Heart left ventricle (tissue), 16 donors: Measurements from ENCODE around the gene CMTR2. TPM values are rescaled to one million over a fixed set of nuclear protein-coding genes. Genes with fewer than 3 reads are reported as not detected.

ENCODE experiments used
- ATAC-seq, 4 donors: fragments of 200-7000 bp; cut with Tn5 transposase; one replicate each; pipeline ENCODE4 v1.9.1; 2020 to 2022; ENCODE audit warnings: moderate library complexity in 4 of 4, mild to moderate bottlenecking in 3 of 4, moderate number of reproducible peaks in 1 of 4
- DNase-seq, 5 donors: peaks; one replicate each; pipeline ENCODE4 v3.0.0-alpha.2; 2020
- H3K27ac ChIP-seq, 12 donors: fragments of 200-600 bp; sonication (generic) in 4 of 12; one replicate each; pipeline versions ENCODE4 v1.5.0 to v1.8.0; 2016 to 2022; ENCODE audit warnings: mild to moderate bottlenecking in 2 of 12
- H3K27me3 ChIP-seq, 9 donors: fragments of 200-600 bp; sonication (generic) in 2 of 9; one replicate each; pipeline versions ENCODE4 v1.5.1 to v1.8.0; 2016 to 2022; ENCODE audit warnings: mild to moderate bottlenecking in 3 of 9
- H3K36me3 ChIP-seq, 9 donors: fragments of 200-600 bp; sonication (generic) in 2 of 9; one replicate each; pipeline versions ENCODE4 v1.5.0 to v1.8.0; 2018 to 2022; ENCODE audit warnings: mild to moderate bottlenecking in 2 of 9
- H3K4me1 ChIP-seq, 12 donors: fragments of 200-600 bp; sonication (generic) in 4 of 12; one replicate each; pipeline versions ENCODE4 v1.5.0 to v1.8.0; 2016 to 2022; ENCODE audit warnings: mild to moderate bottlenecking in 3 of 12
- H3K4me3 ChIP-seq, 12 donors: fragments of 200-600 bp; sonication (generic) in 4 of 12; one replicate each; pipeline versions ENCODE4 v1.5.0 to v1.8.0; 2017 to 2022; ENCODE audit warnings: mild to moderate bottlenecking in 9 of 12, moderate library complexity in 4 of 12
- H3K9me3 ChIP-seq, 12 donors: fragments of 200-600 bp; sonication (generic) in 4 of 12; one replicate each; pipeline versions ENCODE4 v1.5.0 to v1.8.0; 2016 to 2022; ENCODE audit warnings: mild to moderate bottlenecking in 1 of 12
- CTCF ChIP-seq, 12 donors: fragments of 200-600 bp; sonication (generic) in 4 of 12; IDR thresholded peaks; one replicate each; pipeline versions ENCODE4 v1.5.0 to v1.8.0; 2018 to 2022; ENCODE audit warnings: antibody characterized with exemption in 12 of 12, mild to moderate bottlenecking in 5 of 12
- POLR2A ChIP-seq, 2 donors: fragments of 450-650 bp; IDR thresholded peaks; one replicate each; pipeline ENCODE4 v1.6.1; 2017; ENCODE audit warnings: antibody characterized with exemption in 2 of 2, mild to moderate bottlenecking in 2 of 2, moderate library complexity in 2 of 2
- WGBS, 4 donors: extraction: QIAGEN DNeasy Blood & Tissue Kit in 2 of 4; methylation state at CpG; one replicate each; pipeline versions ENCODE4 v1.1.5 to v1.1.7; 2013 to 2018; 5-methylcytosine and 5-hydroxymethylcytosine counted together
- intact Hi-C, 10 donors: fragments of 100-400 bp; cut with DNase I; formaldehyde crosslinking; loops; one replicate each; pipeline versions ENCODE4 v1.11.1 to v1.14.2; 2022
- polyA plus RNA-seq, 2 donors: library from polyadenylated mRNA; stranded (reverse); fragments of 200-250 nt; gene quantifications; one replicate each; pipeline ENCODE4 v1.2.3, GENCODE V29; 2013
- total RNA-seq, 9 donors: library from RNA; depleted of rRNA in 2 of 9; stranded (reverse); fragments of >200 nt in 2 of 9; fragmentation: NEBNext Ultra II Directional in 3 of 9; extraction: Animal tissue kit (Norgen Biotek cat#: 25700) in 3 of 9; gene quantifications; one replicate each; pipeline versions ENCODE4 v1.1.0 to v1.2.4, GENCODE V29; 2016 to 2023
- donor health status: ischemic (EF 13 %, LVEDD 7.1; RV severe dilation, severe dysfunction).
- donor health status: healthy with polysubstance abuse.
- donor health status: DM: no; HTN: yes; CAD: no.
- donor health status: DM: no; HTN: no; CAD: no.
- donor health status: ischemic (EF 25% LVEDD 6.9; RV normal size, moderate dysfunction).
- donor health status: ischemic (EF 25% LVEDD 5.7; RV mildly dilated, moderate dysfunction).
- donor health status: healthy.
- donor health status: DM: yes; HTN: yes; CAD: no.
- donor health status: ischemic (EF 35%, LVEDD 5.7; RV mildly dilated, moderate dysfunction).
- donor health status: nonischemic (EF 11% LVEDD 7.7; RV severe dilation, severe dysfunction).
- donor health status: DM: yes; HTN: yes; CAD: no.
- donor health status: PGD.
- donor health status: ischemic (EF 29% LVEDD 5.4; RV normal size, mild dysfunction).
- donor health status: nonischemic (EF 23%, LVEDD 6.1; RV moderate dilation, normal function).

The CMTR2 gene
- total and polyA plus RNA-seq, 11 donors, result 2.4 to 13.4 (median 9.2) TPM

- Histone ChIP-seq H3K9me3 (no peaks in the 10 kb centered on the region), H3K27me3 (peaks cover 0 to 8% (median 0%) of the 10 kb centered on the region in 9 donors), H3K4me3 (no peak overlapping the region), H3K27ac (no peak overlapping the region), H3K4me1 (peaks cover 0 to 6% (median 0%) of the 10 kb centered on the region in 12 donors), H3K36me3 (no peaks in the 10 kb centered on the region)
- ATAC-seq, result no peak
- no peak for TF ChIP-seq CTCF (IDR thresholded peaks at IDR 0.05)
- no peak for TF ChIP-seq POLR2A (IDR thresholded peaks at IDR 0.05)
- WGBS, 4 donors, result 35 to 73% (median 68%) methylated on average over 1 of the region's 1 CpG
- intact Hi-C loops, result no loop called here
- no peak for DNase-seq
Measured at GRCh38 chr16:71257768-71258167, 31.4 kb downstream of the CMTR2 start.

DNA sequence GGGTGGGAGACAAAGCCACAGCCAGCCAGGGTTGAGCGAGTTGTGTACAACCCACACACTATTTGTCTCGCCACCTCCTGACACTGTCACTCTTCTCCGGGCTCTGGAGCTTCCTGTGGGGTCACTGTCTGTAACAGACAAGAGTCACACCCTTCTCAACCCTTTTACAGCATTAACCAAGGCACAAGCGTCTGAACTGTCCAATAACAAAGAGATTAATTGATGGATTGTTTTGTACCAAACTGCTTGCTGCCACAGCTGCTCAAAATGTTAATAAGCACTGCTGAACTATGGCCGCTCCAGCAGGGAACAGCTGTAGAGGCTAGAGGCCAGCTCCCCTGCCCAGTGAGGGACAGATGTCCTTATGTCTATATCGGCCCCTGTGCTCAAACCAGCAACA lies 33.5 kb downstream of the CMTR2 start:
- Histone ChIP-seq H3K4me3 (no peak overlapping the region), H3K4me1 (peaks cover 0 to 6% (median 0%) of the 10 kb centered on the region in 12 donors), H3K27me3 (peaks cover 0 to 9% (median 0%) of the 10 kb centered on the region in 9 donors), H3K36me3 (no peaks in the 10 kb centered on the region), H3K27ac (no peak overlapping the region), H3K9me3 (no peaks in the 10 kb centered on the region)
- DNase-seq (no peak), ATAC-seq (no peak)
- WGBS, 4 donors, result 38 to 51% (median 46%) methylated on average over 6 of the region's 6 CpGs
- intact Hi-C loops, result no loop called here
- TF ChIP-seq POLR2A (IDR thresholded peaks at IDR 0.05) (no peak), CTCF (IDR thresholded peaks at IDR 0.05) (no peak)

DNA sequence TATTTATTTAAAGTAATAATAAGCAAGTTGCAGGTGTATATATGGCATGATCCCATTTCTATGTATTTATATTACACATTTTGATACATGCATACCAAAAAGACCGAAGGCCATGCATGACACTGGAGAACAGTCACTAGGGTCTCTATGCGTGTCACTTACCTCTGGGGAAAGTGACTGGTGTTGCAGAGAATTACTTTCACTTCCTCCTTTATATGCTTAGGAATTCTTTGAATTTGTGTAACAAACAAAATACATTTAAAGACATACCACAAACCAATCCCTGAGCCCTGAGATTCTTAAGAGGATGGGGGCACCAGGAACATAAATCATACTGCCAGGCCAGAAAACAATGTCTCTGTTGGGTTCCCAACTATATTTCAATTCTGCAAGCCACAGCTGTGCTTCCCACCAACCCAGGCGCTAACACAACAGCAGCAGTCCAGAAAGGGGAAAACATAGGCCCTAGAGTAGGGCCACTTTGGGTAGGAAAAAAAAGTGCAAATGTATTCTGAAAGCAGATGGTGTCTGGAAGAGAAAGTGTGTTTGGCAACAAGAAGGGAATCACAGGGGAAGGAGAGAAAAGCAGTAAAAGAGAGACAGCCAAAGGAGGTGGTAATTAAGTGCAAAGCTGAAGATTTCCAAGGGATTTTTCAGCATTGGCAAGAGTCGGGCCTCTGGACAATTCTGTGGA lies 34.2 kb downstream of the CMTR2 start:
- no peak for DNase-seq
- no peak overlapping the region for H3K4me3 ChIP-seq
- ATAC-seq, result no peak
- intact Hi-C loops, result no loop called here
- no peak overlapping the region for H3K27ac ChIP-seq
- no peaks in the 10 kb centered on the region for H3K36me3 ChIP-seq
- no peak for TF ChIP-seq POLR2A (IDR thresholded peaks at IDR 0.05)
- no peak for TF ChIP-seq CTCF (IDR thresholded peaks at IDR 0.05)
- 61 to 76% (median 72%) methylated on average over 4 of the region's 4 CpGs for WGBS, 4 donors
- peaks cover 0 to 6% (median 0%) of the 10 kb centered on the region in 12 donors for H3K4me1 ChIP-seq
- peaks cover 0 to 8% (median 0%) of the 10 kb centered on the region in 9 donors for H3K27me3 ChIP-seq
- H3K9me3 ChIP-seq, result no peaks in the 10 kb centered on the region

DNA sequence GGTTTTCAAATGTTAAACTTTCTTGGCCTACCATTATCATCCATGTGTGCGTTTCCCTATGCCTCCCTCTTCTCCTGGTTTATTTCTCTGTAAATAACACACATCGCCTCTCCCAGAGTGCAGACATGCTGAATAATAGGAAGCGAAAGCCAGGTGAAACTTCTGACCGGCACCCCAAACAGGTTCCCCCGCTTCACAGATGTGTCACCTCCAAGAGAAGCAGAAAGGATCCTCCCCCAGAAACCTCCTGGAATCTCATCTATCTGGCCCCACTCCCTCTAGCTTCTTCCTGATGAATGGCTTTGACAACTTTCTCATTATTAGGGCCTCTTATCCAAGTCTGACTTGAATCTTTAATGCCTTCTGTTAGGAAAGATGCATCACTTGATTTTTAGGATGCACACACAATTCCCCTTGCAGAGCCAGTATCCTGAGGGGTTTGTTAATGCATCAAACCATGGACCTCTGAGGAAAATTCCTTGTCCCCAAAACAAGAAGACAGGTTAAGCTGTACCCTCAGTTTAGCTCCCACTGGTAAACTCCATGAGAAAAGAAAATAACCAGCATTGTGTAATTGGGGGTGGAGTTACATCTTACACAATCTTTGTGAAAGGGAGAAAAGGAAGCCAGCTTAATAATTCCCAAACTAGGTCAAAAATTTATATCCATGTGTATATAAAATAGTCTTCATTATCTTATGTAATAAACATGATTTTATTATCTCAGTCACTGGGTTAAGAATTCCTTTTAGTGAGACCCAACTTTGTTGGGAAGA lies 38.6 kb downstream of the CMTR2 start:
- H3K9me3 ChIP-seq, result no peaks in the 10 kb centered on the region
- DNase-seq, result no peak
- no peaks in the 10 kb centered on the region for H3K36me3 ChIP-seq
- WGBS, 4 donors, result 81 to 89% (median 83%) methylated on average over 5 of the region's 5 CpGs
- no peak overlapping the region for H3K4me3 ChIP-seq
- peaks cover 0 to 8% (median 0%) of the 10 kb centered on the region in 9 donors for H3K27me3 ChIP-seq
- TF ChIP-seq POLR2A (IDR thresholded peaks at IDR 0.05) (no peak), CTCF (IDR thresholded peaks at IDR 0.05) (no peak)
- H3K4me1 ChIP-seq, result peaks cover 0 to 6% (median 0%) of the 10 kb centered on the region in 12 donors
- ATAC-seq, result no peak
- intact Hi-C loops, result no loop called here
- no peak overlapping the region for H3K27ac ChIP-seq
